Muscle layer of duodenum (tissue), 2 donors: ENCODE measurements around the gene GCSAM.

ENCODE experiments used
- H3K27ac ChIP-seq: one replicate; pipeline ENCODE4 v1.7.0; 2013; ENCODE audit warnings: mild to moderate bottlenecking, low read length
- H3K27me3 ChIP-seq: one replicate; pipeline ENCODE4 v1.7.0; 2013; ENCODE audit warnings: low read depth, mild to moderate bottlenecking, control low read depth, low read length
- H3K36me3 ChIP-seq, 2 donors: one replicate each; pipeline ENCODE4 v1.7.0; 2013; ENCODE audit warnings: low read length in 2 of 2, control low read depth in 1 of 2, mild to moderate bottlenecking in 1 of 2; ENCODE audit not compliant: insufficient read depth in 2 of 2, control insufficient read depth in 1 of 2
- H3K4me1 ChIP-seq, 2 donors: one replicate each; pipeline ENCODE4 v1.7.0; 2013; ENCODE audit warnings: low read length in 2 of 2, mild to moderate bottlenecking in 2 of 2, control low read depth in 1 of 2, moderate library complexity in 1 of 2; ENCODE audit not compliant: insufficient read depth in 2 of 2, control insufficient read depth in 1 of 2
- H3K4me3 ChIP-seq, 2 donors: one replicate each; pipeline ENCODE4 v1.7.0; 2013; ENCODE audit warnings: low read length in 2 of 2, low read depth in 1 of 2, mild to moderate bottlenecking in 1 of 2
- H3K9me3 ChIP-seq, 2 donors: one replicate each; pipeline ENCODE4 v1.7.0; 2013; ENCODE audit warnings: low read length in 2 of 2, control low read depth in 1 of 2, mild to moderate bottlenecking in 1 of 2; ENCODE audit not compliant: control insufficient read depth in 1 of 2
- donor health status: healthy.

The GCSAM gene, protein sequence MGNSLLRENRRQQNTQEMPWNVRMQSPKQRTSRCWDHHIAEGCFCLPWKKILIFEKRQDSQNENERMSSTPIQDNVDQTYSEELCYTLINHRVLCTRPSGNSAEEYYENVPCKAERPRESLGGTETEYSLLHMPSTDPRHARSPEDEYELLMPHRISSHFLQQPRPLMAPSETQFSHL

DNA sequence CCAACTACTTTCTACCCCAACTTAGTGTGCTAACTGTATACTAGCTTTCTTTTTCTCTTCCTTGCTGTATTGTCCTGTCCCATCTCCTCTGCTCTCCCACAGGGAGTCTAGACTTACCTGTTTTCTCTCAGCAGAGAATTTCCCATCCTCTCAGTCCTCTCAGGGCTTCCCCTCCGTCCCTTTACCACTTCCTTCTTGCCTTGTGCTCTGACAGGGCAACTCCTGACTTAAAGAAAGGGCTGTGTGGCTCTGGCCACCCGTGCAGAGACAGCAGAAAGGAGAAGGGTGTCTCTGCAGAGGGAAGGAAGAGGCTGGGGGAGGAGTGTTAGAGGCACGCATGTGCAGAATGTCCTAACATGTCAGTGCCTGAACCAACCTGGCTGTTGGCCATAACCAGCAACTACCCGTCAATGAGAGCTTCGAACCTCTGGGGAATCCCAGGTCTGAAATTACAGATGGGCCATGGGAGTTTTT lies at the start of gene GCSAM:
GCSAM (minus strand) TSS at position 274 of the 474 bp plus-strand sequence; CDS start at position 146, 128 bp downstream.
- Histone ChIP-seq H3K36me3 (no peaks in the 10 kb centered on the region), H3K4me1 (peaks cover 0 to under 1% of the 10 kb centered on the region in 2 donors), H3K9me3 (no peaks in the 10 kb centered on the region), H3K27me3 (no peaks in the 10 kb centered on the region), H3K4me3 (no peak within 1 kb of the TSS), H3K27ac (no peak within 1 kb of the TSS)

GRCh38 chr3:112175646-112176045 lies 42.6 kb upstream of the GCSAM start:
- no peak overlapping the region for H3K4me3 ChIP-seq
- H3K27me3 ChIP-seq, result no peaks in the 10 kb centered on the region
- H3K9me3 ChIP-seq, result no peaks in the 10 kb centered on the region
- no peak overlapping the region for H3K27ac ChIP-seq
- H3K36me3 ChIP-seq, result no peaks in the 10 kb centered on the region
- no peaks in the 10 kb centered on the region for H3K4me1 ChIP-seq

GRCh38 chr3:112175037-112175436 lies 42.0 kb upstream of the GCSAM start:
- Histone ChIP-seq H3K4me3 (no peak overlapping the region), H3K4me1 (no peaks in the 10 kb centered on the region), H3K27ac (no peak overlapping the region), H3K9me3 (no peaks in the 10 kb centered on the region), H3K27me3 (no peaks in the 10 kb centered on the region), H3K36me3 (no peaks in the 10 kb centered on the region)

DNA sequence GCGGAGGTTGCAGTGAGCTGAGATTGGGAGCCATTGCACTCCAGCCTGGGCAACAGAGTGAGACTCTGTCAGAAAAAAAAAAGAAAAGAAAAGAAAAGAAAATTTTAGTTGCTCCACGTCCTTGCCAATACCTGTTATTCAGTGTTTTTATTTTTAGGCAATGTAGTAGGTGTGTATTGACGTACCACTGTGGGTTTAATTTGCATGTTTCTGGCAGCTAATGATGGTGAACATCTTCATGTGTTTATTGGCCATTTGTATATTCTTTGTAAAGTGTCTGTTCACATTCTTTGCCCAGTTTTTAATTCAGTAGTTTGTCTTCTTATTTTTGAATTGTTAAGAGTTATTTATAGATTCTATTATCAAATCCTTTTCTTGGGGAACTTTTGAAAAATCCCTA lies 38.1 kb upstream of the GCSAM start:
- H3K4me1 ChIP-seq, result no peaks in the 10 kb centered on the region
- H3K27me3 ChIP-seq, result no peaks in the 10 kb centered on the region
- no peaks in the 10 kb centered on the region for H3K36me3 ChIP-seq
- H3K9me3 ChIP-seq, result no peaks in the 10 kb centered on the region
- H3K4me3 ChIP-seq, result no peak overlapping the region
- H3K27ac ChIP-seq, result no peak overlapping the region

GRCh38 chr3:112170046-112170445 lies 37.0 kb upstream of the GCSAM start:
- Histone ChIP-seq H3K9me3 (peaks cover 0 to 6% of the 10 kb centered on the region in 2 donors), H3K4me3 (no peak overlapping the region), H3K36me3 (no peaks in the 10 kb centered on the region), H3K4me1 (no peaks in the 10 kb centered on the region), H3K27ac (no peak overlapping the region), H3K27me3 (no peaks in the 10 kb centered on the region)

GRCh38 chr3:112167758-112168157 lies 34.7 kb upstream of the GCSAM start:
- peaks cover 0 to 6% of the 10 kb centered on the region in 2 donors for H3K9me3 ChIP-seq
- H3K4me1 ChIP-seq, result no peaks in the 10 kb centered on the region
- no peak overlapping the region for H3K4me3 ChIP-seq
- no peak overlapping the region for H3K27ac ChIP-seq
- no peaks in the 10 kb centered on the region for H3K36me3 ChIP-seq
- no peaks in the 10 kb centered on the region for H3K27me3 ChIP-seq

DNA sequence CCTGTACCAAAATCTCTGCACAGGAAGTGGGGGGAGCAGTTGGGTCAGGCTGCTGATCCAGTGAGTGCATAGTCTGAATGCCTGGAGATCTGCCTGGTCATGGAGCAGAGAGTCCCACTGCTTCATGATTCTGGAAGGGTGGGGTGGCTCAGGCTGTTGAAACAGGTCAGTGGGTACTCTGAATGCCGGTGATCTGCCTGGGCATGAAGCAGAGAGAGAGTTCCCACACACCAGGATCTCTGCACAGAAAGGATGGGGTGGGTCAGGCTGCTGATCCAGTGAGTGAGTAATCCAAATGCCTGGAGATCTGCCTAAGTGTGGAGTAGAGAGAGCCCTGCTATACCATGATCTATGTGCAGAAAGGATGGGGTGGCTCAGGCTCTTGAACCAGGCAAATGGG lies 16.1 kb upstream of the GCSAM start:
- no peaks in the 10 kb centered on the region for H3K27me3 ChIP-seq
- no peaks in the 10 kb centered on the region for H3K4me1 ChIP-seq
- peaks cover 14 to 30% of the 10 kb centered on the region in 2 donors for H3K9me3 ChIP-seq
- no peak overlapping the region for H3K4me3 ChIP-seq
- H3K36me3 ChIP-seq, result no peaks in the 10 kb centered on the region
- no peak overlapping the region for H3K27ac ChIP-seq

GRCh38 chr3:112143689-112144088 lies 10.6 kb upstream of the GCSAM start:
- Histone ChIP-seq H3K36me3 (no peaks in the 10 kb centered on the region), H3K27ac (no peak overlapping the region), H3K9me3 (peaks cover 14 to 19% of the 10 kb centered on the region in 2 donors), H3K4me3 (no peak overlapping the region), H3K27me3 (no peaks in the 10 kb centered on the region), H3K4me1 (no peaks in the 10 kb centered on the region)

GRCh38 chr3:112143251-112143650 lies 10.2 kb upstream of the GCSAM start:
- H3K36me3 ChIP-seq, result no peaks in the 10 kb centered on the region
- H3K27ac ChIP-seq, result no peak overlapping the region
- H3K4me1 ChIP-seq, result no peaks in the 10 kb centered on the region
- H3K9me3 ChIP-seq, result peaks cover 12 to 17% of the 10 kb centered on the region in 2 donors
- no peaks in the 10 kb centered on the region for H3K27me3 ChIP-seq
- H3K4me3 ChIP-seq, result no peak overlapping the region

DNA sequence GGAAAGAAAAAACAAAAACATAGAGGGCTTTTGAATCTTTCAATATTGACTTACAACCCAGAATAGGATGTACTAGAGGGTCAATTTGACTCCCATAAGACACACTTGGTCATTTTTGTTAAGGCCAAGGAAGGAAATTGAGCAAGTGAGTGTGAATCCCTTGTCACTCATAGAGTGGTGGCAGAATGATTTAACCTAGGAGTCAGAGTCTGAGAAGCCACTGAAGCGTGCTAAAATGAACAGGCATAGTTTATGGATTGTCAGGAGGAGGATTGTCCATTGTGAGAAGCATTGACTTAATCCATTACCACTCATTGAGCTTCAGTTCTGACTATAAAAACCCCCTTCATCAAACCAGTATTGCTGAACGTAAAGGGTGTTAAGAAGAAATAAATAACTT lies 8.2 kb upstream of the GCSAM start:
- Histone ChIP-seq H3K4me3 (no peak overlapping the region), H3K27me3 (no peaks in the 10 kb centered on the region), H3K4me1 (no peaks in the 10 kb centered on the region), H3K9me3 (peaks cover 3 to 8% of the 10 kb centered on the region in 2 donors), H3K36me3 (no peaks in the 10 kb centered on the region), H3K27ac (no peak overlapping the region)

- H3K9me3 ChIP-seq, result peaks cover 3 to 6% of the 10 kb centered on the region in 2 donors
- H3K4me3 ChIP-seq, result no peak overlapping the region
- H3K27ac ChIP-seq, result no peak overlapping the region
- H3K27me3 ChIP-seq, result no peaks in the 10 kb centered on the region
- H3K4me1 ChIP-seq, result no peaks in the 10 kb centered on the region
- H3K36me3 ChIP-seq, result no peaks in the 10 kb centered on the region
Observed at GRCh38 chr3:112140584-112140983, 7.5 kb upstream of the GCSAM start.
